K562 (cell line): ENCODE results near the gene MND1.

Source experiments
- ARNT ChIP-seq, 2 experiments: fragments of 450-650 bp; IDR thresholded peaks; 2 replicates each; pipeline ENCODE4 v1.6.1; 2016; ENCODE audit warnings: mild to moderate bottlenecking in 1 of 2
- CHD2 ChIP-seq: IDR thresholded peaks from 2 replicates; pipeline ENCODE4 v1.6.1; 2011; ENCODE audit warnings: low read depth, low read length
- CTCF ChIP-seq, 3 experiments: IDR thresholded peaks in 2 of 3; conservative IDR thresholded peaks in 1 of 3; 2 replicates each; pipeline ENCODE4 v1.5.1; 2011 to 2012; ENCODE audit warnings: low read length in 3 of 3, mild to moderate bottlenecking in 3 of 3, control low read depth in 2 of 3, improper control_type of control experiment in 1 of 3, inconsistent platforms in 1 of 3, low read depth in 1 of 3, mixed read lengths in 1 of 3, moderate library complexity in 1 of 3; ENCODE audit not compliant: insufficient read depth in 2 of 3
- DPF2 ChIP-seq: fragments of 450-650 bp; IDR thresholded peaks from 2 replicates; pipeline ENCODE4 v1.6.1; 2016
- EZH2 ChIP-seq: IDR thresholded peaks from 2 replicates; pipeline ENCODE4 v1.6.1; 2012; ENCODE audit warnings: low read depth, mild to moderate bottlenecking, inconsistent platforms, low read length, borderline replicate concordance
- IRF1 ChIP-seq: sonication (generic); formaldehyde crosslinking; IDR thresholded peaks from 2 replicates; pipeline ENCODE4 v1.8.0; 2022; ENCODE audit warnings: missing genetic modification reagents, mild to moderate bottlenecking, borderline replicate concordance
- MAX ChIP-seq: sonication (generic); formaldehyde crosslinking; IDR thresholded peaks from 2 replicates; pipeline ENCODE4 v1.9.0; 2022; ENCODE audit warnings: mild to moderate bottlenecking, missing genetic modification reagents
- RNF2 ChIP-seq: sonication (generic); IDR thresholded peaks from 2 replicates; pipeline ENCODE4 v1.6.1; 2016
- ZNF280B ChIP-seq: fragments of 250-450 bp; sonication (Bioruptor Pico); IDR thresholded peaks from 2 replicates; pipeline ENCODE4 v1.5.1; 2021; ENCODE audit warnings: mild to moderate bottlenecking
- ZNF354B ChIP-seq: fragments of 250-450 bp; sonication (Bioruptor Pico); IDR thresholded peaks from 2 replicates; pipeline ENCODE4 v1.4.0; 2020
- ZNF395 ChIP-seq: fragments of 200-800 bp; sonication (Bioruptor generic); IDR thresholded peaks from 2 replicates; pipeline ENCODE4 v1.6.1; 2017; ENCODE audit warnings: missing genetic modification characterization, missing compliant biosample characterization

- TF ChIP-seq CTCF (IDR thresholded peaks at IDR 0.05 in 2 of 3, conservative IDR thresholded peaks at IDR 0.05 in 1 of 3; ENCODE audit: insufficient read depth in 2 of 3, low read depth in 1 of 3, low read length in 3 of 3) (no peak), RNF2 (no peak), ZNF395 (CRISPR knock-in tag) (no peak), CHD2 (no peak), DPF2 (no peak), IRF1 (CRISPR knock-in tag) (no peak), ARNT (IDR thresholded peaks at IDR 0.05) (no peak), EZH2 (no peak), ZNF280B (CRISPR knock-in tag) (no peak), ZNF354B (CRISPR knock-in tag) (no peak), MAX (CRISPR knock-in tag) (no peak)
These were observed 33.7 kb upstream of the MND1 start for GRCh38 chr4:153310793-153311192.
